SIG-M5 treated with dmso at 0.1 percent for 504 hours (cell line): Measurements from ENCODE around the gene REEP3.
"Not testable (repeated sequence)": the region's sequence is repeated elsewhere in the genome, so short reads cannot be mapped to it uniquely, and the experiment has no call there.

Experiments used
- DNase-seq: peaks from one replicate; lab custom pipeline; 2025; ENCODE audit not compliant: unreplicated experiment; lab: John Stamatoyannopoulos, UW

REEP3 gene

DNA sequence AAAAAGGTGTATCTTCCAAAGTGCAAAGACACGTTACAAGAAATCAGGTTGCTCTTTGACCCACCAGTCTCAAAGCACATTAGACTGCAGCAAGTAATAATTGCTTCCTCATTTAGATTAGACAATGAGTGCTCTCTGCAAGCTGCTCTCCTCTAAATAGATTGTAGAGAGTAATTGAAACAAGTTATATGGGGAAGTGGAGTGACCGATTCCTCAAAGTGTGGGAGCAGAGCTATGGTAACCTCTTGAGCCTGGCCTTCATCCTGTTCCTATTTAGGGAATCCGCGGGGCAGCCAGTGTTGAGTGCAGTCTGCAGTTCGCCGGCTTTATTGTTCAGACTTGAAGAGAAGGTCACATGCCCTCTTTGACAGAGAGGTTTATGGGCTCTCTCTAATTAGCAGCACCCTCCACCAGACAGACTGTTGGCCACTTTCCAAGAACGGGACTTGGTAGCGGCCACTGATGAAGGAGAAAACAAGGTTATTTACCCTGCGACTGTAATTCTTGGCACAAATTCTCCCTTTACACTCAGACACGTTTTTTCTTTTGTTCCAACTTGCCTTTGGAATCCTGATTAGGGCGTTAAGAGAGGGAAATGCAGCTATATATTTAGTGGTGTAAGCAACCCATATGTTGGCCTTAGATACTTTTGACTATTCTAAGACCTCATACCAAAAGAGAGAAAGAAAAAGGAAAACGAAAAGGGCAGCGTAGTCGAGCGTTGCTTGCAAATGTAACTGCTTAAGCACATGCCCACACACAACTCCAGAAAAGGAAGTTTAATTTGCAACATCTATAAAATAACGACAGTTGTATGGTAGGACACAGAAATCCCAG lies 107.5 kb downstream of the REEP3 start:
- peak; percentile 91 for DNase-seq

GRCh38 chr10:63629363-63630084 lies 108.3 kb downstream of the REEP3 start:
- DNase-seq = peak; percentile 84

- DNase-seq = peak; percentile 88
These were observed 109.1 kb downstream of the REEP3 start for GRCh38 chr10:63630085-63630930.

GRCh38 chr10:63630931-63631680 lies 109.9 kb downstream of the REEP3 start:
- DNase-seq = peak; percentile 41

GRCh38 chr10:63631991-63632390 lies 110.8 kb downstream of the REEP3 start:
- DNase-seq = no peak

- peak; percentile 52 for DNase-seq
These were observed 112.7 kb downstream of the REEP3 start for GRCh38 chr10:63633677-63634487.

DNA sequence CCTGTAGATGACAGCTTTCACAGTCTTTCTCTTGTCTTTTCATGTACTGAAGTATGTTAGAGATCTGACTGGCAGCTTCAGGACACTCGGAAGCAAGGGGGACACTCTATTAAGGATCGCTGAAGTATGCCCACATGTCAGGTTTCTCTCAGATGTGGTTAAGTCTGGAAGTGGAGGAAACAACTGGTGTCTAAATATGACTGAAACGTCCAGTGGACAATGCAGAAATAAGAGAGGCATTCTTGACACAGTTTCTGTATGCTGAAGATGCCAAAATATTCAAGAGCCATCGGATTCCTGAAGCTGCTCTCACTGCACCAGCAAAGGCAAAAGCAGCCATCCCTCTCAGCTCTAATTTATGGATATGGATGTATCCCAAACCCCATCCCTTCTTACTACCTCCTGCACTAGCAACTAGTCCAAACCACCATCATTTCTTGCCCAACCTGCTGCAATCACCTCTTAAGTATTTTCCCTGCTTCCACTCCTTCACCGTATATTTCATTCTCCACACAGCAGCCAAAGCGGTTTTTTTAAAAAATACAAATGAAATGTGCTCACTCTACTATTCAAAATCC lies 113.4 kb downstream of the REEP3 start:
- no peak for DNase-seq

DNA sequence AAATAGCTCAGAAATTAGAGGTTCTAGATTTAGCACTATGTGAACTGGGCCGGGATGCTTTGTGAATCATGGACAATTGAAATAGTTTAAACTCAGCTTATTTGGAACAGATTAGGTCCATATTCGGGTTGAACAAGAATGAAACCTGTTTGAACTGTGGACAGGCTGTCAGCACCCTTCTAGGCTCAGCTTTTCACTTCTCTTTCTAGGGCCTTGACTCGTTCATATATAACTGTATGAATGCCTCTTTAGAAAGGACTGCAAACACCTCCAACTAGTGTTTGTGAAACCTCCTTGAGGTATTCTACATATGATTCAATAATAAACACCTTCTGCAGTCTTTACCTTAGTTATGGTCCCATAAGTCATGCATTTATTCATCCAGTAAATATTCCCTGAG lies 115.6 kb downstream of the REEP3 start:
- DNase-seq = no peak

GRCh38 chr10:63637901-63638327 lies 116.7 kb downstream of the REEP3 start:
- no peak for DNase-seq

- DNase-seq = no peak
These were observed 120.2 kb downstream of the REEP3 start for GRCh38 chr10:63641366-63641765.

- DNase-seq = no peak
These were observed 120.6 kb downstream of the REEP3 start for GRCh38 chr10:63641799-63642198.

- DNase-seq = no peak
These were observed 121.6 kb downstream of the REEP3 start for GRCh38 chr10:63642808-63643207.

DNA sequence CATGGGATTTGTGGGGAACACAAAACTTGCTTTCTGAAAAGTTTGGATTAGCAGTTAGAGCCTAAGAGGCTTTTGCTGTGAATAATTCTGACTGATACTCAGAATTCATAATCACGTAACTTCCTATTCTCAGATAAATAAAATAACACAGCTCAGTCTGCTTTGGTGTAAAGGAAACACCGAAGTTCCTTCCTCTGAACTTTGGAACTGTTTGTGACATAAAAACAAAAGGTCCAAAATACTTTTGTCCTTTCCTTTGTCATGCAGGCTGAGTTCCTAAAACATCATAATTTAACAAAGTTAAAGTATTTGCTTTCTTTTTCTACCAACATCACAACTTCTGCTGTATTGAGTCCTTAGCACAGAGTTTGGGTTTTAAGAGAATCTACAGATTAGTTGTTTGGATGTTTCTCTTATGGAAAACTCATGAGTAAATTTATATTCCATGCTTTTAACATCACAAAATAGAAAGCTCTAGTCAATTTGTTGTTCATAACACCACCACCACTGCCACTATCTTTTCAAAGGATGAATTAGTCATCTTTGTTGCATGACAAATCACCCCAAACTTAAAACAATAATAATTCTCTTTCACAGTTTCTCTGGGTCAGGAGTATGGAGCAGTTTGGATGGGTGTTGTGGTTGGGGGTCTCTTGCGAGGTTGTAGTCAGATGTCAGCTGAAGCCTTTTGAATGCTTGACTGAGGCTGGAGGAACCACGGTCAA lies 123.4 kb downstream of the REEP3 start:
- no peak for DNase-seq

DNA sequence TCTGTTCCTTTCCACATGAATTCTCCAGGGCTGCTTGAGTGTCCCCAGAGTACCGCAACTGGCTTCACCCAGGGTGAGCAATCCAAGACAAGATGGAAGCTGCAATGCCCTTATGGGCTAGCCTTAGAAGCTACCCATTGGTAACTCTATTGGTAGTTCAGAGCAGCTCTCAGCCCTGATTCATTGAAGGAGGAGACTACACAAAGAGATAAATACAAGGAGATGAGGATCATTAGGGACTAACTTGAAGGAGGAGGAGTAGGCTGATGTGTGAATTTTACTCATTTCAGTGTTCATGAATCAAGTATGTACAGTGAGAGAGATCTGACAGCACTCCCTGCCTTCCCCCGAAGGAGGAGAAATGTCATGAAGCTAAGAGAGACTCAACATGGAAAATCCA lies 124.0 kb downstream of the REEP3 start:
- DNase-seq = no peak

DNA sequence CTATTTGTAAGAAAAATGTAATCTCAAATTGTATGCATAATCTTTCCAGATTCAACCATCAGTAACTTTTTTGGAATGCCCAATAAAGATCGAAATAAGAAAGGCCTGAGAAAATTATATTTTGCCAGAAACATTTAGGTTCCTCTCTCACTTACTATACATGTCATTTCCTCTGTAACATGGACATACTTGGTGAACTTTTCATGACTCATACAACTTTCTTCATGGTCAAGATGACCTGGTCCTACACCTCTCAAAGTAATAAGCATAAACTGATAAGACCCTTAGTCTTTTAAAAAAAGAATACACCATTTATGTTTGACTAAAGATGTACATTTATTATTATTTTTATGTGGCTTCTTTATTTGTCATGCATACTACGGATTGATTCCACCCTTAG lies 125.3 kb downstream of the REEP3 start:
- DNase-seq = no peak

GRCh38 chr10:63651864-63652263 lies 130.7 kb downstream of the REEP3 start:
- DNase-seq = no peak

GRCh38 chr10:63653747-63654146 lies 132.5 kb downstream of the REEP3 start:
- no peak for DNase-seq

GRCh38 chr10:63657761-63658160 lies 136.6 kb downstream of the REEP3 start:
- DNase-seq = no peak

- not testable (repeated sequence) for DNase-seq
These were observed 139.7 kb downstream of the REEP3 start for GRCh38 chr10:63660941-63661340.
